Ishikawa (cell line): ENCODE data around the gene TOX2.
A peak's percentile ranks its signal among the peaks of the same experiment; 100 is the strongest.

Experiments used
- CEBPB ChIP-seq: IDR thresholded peaks from 2 replicates; pipeline ENCODE4 v1.6.1; 2012
- CREB1 ChIP-seq: IDR thresholded peaks from 2 replicates; pipeline ENCODE4 v1.6.1; 2012; ENCODE audit warnings: low read depth
- EGR1 ChIP-seq: IDR thresholded peaks from 2 replicates; pipeline ENCODE4 v1.6.1; 2012
- EP300 ChIP-seq: IDR thresholded peaks from 2 replicates; pipeline ENCODE4 v1.6.1; 2012; ENCODE audit warnings: borderline replicate concordance
- FOXM1 ChIP-seq: IDR thresholded peaks from 2 replicates; pipeline ENCODE4 v1.6.1; 2012; ENCODE audit warnings: low read depth, borderline replicate concordance
- NFIC ChIP-seq: IDR thresholded peaks from 2 replicates; pipeline ENCODE4 v1.6.1; 2012
- RAD21 ChIP-seq: IDR thresholded peaks from 2 replicates; pipeline ENCODE4 v1.6.1; 2012; ENCODE audit warnings: low read depth
- TAF1 ChIP-seq: IDR thresholded peaks from 2 replicates; pipeline ENCODE4 v1.6.1; 2012; ENCODE audit warnings: low read depth, mild to moderate bottlenecking
- TCF12 ChIP-seq: IDR thresholded peaks from 2 replicates; pipeline ENCODE4 v1.6.1; 2012; ENCODE audit warnings: low read depth
- TEAD4 ChIP-seq: IDR thresholded peaks from 2 replicates; pipeline ENCODE4 v1.6.1; 2012
- USF1 ChIP-seq: IDR thresholded peaks from 2 replicates; pipeline ENCODE4 v1.6.1; 2012
- YY1 ChIP-seq: IDR thresholded peaks from 2 replicates; pipeline ENCODE4 v1.6.1; 2012; ENCODE audit warnings: low read depth
- ZBTB7A ChIP-seq: IDR thresholded peaks from 2 replicates; pipeline ENCODE4 v1.6.1; 2012; ENCODE audit warnings: low read depth
- TF ChIP-seq, protein P1 (sequence below): IDR thresholded peaks from 2 replicates; pipeline ENCODE4 v1.6.1; 2012; ENCODE audit warnings: low read depth, mild to moderate bottlenecking
- TF ChIP-seq, protein P2 (sequence below): IDR thresholded peaks from 2 replicates; pipeline ENCODE4 v1.6.1; 2012

Gene TOX2

DNA sequence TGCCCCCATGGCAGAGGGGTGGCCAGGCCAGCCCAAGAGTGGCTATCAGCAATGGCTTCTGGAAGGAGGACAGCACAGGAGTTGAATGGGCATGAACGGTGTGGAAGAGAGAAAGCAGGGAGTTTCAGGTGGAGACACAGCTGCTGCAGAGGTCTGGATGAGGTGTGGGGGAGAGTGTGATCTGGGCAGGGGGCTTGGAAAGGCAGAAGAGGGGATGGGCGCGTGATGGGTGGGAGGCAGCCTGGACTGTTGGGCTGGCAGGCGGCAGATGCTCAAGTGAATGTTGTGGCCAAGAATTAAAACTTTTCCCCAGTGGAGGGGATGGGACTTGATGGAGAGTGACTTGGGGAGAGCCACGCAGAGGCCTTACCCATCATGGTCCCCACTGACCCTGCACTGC lies 46.5 kb downstream of the TOX2 start:
- no peak for TF ChIP-seq TAF1
- TF ChIP-seq EGR1: no peak
- no peak for TF ChIP-seq CEBPB
- no peak for TF ChIP-seq RAD21
- TF ChIP-seq TCF12: no peak
- TF ChIP-seq ZBTB7A: no peak

DNA sequence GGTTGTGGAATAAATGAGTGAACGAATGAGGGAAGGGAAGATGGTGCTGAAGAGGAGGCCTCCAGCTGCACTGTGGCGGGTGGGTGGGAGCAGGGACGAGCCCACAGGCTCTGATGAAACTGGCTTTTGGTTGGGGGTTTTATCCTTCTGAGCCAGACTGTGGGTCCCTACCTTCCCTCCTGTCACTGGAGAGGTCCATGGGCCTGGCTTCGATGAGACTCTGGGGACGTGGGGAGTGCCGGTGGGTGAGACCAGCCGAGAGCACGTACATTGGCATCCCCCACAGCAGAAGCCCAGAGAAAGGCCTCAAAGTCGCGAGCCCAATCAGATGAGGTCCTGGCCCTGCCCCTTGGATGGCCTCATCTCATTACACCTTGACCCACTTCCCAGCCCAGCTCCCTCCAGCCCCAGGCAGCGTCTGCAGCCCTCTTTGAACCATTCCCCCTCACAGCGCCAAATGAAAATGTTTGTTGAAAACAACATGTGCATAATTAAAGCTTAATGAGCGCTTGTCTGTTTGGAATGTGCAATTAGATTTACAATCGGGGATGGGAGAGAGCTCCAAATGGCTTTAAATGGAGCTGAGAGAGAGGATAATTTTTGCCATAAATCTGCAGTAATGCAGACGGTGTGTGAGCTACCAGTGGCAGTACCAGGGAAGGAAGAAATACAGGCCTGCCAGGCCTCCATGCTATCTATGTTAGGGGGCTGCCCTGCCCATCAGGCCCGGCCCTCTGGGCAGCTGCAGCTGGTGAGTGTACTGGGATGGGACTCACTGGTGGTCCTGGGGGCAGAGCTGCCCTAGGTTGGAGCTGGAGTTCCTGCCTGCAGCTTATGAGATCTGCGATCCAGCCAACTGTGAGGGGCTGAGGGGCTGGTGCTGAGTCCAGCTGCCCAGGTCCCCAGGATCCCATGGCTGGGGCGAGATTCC lies 47.2 kb downstream of the TOX2 start:
- no peak for TF ChIP-seq CREB1
- TF ChIP-seq TAF1: no peak
- TF ChIP-seq TEAD4: no peak
- TF ChIP-seq EGR1: no peak
- no peak for TF ChIP-seq RAD21
- TF ChIP-seq NFIC: no peak
- no peak for TF ChIP-seq YY1
- no peak for TF ChIP-seq TCF12
- TF ChIP-seq EP300: no peak
- TF ChIP-seq, protein P1, sequence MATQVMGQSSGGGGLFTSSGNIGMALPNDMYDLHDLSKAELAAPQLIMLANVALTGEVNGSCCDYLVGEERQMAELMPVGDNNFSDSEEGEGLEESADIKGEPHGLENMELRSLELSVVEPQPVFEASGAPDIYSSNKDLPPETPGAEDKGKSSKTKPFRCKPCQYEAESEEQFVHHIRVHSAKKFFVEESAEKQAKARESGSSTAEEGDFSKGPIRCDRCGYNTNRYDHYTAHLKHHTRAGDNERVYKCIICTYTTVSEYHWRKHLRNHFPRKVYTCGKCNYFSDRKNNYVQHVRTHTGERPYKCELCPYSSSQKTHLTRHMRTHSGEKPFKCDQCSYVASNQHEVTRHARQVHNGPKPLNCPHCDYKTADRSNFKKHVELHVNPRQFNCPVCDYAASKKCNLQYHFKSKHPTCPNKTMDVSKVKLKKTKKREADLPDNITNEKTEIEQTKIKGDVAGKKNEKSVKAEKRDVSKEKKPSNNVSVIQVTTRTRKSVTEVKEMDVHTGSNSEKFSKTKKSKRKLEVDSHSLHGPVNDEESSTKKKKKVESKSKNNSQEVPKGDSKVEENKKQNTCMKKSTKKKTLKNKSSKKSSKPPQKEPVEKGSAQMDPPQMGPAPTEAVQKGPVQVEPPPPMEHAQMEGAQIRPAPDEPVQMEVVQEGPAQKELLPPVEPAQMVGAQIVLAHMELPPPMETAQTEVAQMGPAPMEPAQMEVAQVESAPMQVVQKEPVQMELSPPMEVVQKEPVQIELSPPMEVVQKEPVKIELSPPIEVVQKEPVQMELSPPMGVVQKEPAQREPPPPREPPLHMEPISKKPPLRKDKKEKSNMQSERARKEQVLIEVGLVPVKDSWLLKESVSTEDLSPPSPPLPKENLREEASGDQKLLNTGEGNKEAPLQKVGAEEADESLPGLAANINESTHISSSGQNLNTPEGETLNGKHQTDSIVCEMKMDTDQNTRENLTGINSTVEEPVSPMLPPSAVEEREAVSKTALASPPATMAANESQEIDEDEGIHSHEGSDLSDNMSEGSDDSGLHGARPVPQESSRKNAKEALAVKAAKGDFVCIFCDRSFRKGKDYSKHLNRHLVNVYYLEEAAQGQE: no peak
- TF ChIP-seq FOXM1: no peak

DNA sequence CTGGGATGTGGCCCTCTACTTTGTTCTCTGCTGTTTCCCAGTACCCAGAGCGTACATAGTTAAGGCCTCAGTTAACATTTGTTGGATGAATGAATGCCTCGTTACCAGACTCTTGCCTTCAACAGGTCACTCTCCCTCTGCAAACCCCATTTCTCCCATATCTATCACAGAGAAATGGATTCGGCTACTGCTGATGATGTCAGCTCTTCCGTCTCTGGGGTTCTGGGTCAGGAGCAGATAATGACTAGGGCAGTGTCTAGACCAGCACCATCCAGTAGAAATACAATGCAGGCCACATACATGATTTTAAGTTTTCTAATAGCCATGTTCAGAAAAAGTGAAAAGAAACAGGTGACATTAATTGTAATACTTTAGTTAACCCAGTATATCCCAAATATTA lies 47.9 kb downstream of the TOX2 start:
- TF ChIP-seq CREB1 (no peak), NFIC (no peak), USF1 (no peak), TCF12 (no peak), TAF1 (no peak), YY1 (no peak), ZBTB7A (no peak), EGR1 (no peak), CEBPB (no peak), EP300 (no peak), FOXM1 (no peak), RAD21 (no peak), TEAD4 (no peak)
- TF ChIP-seq, protein P1: no peak
- TF ChIP-seq, protein P2, sequence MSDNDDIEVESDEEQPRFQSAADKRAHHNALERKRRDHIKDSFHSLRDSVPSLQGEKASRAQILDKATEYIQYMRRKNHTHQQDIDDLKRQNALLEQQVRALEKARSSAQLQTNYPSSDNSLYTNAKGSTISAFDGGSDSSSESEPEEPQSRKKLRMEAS: no peak

GRCh38 chr20:43963233-43963632 lies 48.6 kb downstream of the TOX2 start:
- TF ChIP-seq, protein P2: no peak
- no peak for TF ChIP-seq TAF1
- no peak for TF ChIP-seq USF1
- no peak for TF ChIP-seq ZBTB7A
- TF ChIP-seq TEAD4: no peak

GRCh38 chr20:43963872-43964791 lies 49.5 kb downstream of the TOX2 start:
- TF ChIP-seq TAF1: no peak
- 0 out of 2 replicates have a peak, but pooled peaks have one; percentile 18 for TF ChIP-seq NFIC
